PFSK-1 (cell line): ENCODE results near the gene ZNF598.

Experiments
- FOXP2 ChIP-seq: optimal IDR thresholded peaks from 2 replicates; pipeline ENCODE3; 2011; ENCODE audit warnings: borderline replicate concordance, control low read depth, inconsistent platforms; ENCODE audit not compliant: insufficient read depth; ENCODE audit errors: extremely low read length, extremely low read depth
- POLR2AphosphoS5 ChIP-seq: IDR thresholded peaks from 2 replicates; pipeline ENCODE4 v1.6.1; 2012; ENCODE audit warnings: low read depth, mild to moderate bottlenecking, control low read depth, low read length, moderate library complexity
- SIN3A ChIP-seq: IDR thresholded peaks from 2 replicates; pipeline ENCODE4 v1.6.1; 2012; ENCODE audit warnings: mild to moderate bottlenecking, low read length, moderate library complexity, borderline replicate concordance; ENCODE audit not compliant: insufficient read depth
- TAF1 ChIP-seq: IDR thresholded peaks from 2 replicates; pipeline ENCODE4 v1.6.1; 2012; ENCODE audit warnings: low read length, control low read depth, borderline replicate concordance; ENCODE audit not compliant: insufficient read depth
- TF ChIP-seq, protein P1 (sequence below), 2 experiments: IDR thresholded peaks; 2 replicates each; pipeline versions ENCODE4 v1.6.1 to v1.8.0; 2011 to 2012; ENCODE audit warnings: low read depth in 2 of 2, low read length in 2 of 2, control low read depth in 1 of 2, inconsistent platforms in 1 of 2, mild to moderate bottlenecking in 1 of 2, moderate library complexity in 1 of 2; ENCODE audit not compliant: insufficient read depth in 1 of 2

DNA sequence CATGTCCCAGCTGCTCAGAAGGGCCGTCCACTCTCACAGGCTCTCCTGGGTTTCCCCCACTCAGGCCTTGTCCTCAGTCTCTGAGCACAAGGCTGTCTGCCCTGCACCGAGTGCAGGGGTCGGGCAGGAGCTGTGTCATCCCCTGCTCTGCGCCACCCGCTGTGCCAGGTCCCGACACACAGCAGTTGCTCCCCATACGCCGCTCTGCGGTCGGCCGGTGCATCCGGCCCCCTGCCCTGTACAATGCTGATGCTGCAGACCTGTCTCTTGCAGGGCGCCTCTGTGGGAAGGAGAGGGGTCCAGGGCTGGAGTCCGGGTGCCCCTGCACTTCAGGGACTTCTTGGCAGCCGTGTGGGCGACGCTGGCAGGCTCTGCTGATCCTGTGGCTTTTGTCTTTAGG lies 44.3 kb upstream of the ZNF598 start:
- TF ChIP-seq, protein P1, sequence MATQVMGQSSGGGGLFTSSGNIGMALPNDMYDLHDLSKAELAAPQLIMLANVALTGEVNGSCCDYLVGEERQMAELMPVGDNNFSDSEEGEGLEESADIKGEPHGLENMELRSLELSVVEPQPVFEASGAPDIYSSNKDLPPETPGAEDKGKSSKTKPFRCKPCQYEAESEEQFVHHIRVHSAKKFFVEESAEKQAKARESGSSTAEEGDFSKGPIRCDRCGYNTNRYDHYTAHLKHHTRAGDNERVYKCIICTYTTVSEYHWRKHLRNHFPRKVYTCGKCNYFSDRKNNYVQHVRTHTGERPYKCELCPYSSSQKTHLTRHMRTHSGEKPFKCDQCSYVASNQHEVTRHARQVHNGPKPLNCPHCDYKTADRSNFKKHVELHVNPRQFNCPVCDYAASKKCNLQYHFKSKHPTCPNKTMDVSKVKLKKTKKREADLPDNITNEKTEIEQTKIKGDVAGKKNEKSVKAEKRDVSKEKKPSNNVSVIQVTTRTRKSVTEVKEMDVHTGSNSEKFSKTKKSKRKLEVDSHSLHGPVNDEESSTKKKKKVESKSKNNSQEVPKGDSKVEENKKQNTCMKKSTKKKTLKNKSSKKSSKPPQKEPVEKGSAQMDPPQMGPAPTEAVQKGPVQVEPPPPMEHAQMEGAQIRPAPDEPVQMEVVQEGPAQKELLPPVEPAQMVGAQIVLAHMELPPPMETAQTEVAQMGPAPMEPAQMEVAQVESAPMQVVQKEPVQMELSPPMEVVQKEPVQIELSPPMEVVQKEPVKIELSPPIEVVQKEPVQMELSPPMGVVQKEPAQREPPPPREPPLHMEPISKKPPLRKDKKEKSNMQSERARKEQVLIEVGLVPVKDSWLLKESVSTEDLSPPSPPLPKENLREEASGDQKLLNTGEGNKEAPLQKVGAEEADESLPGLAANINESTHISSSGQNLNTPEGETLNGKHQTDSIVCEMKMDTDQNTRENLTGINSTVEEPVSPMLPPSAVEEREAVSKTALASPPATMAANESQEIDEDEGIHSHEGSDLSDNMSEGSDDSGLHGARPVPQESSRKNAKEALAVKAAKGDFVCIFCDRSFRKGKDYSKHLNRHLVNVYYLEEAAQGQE (IDR thresholded peaks at IDR 0.05; ENCODE audit: insufficient read depth in 1 of 2, low read depth in 2 of 2, low read length in 2 of 2): no peak
- no peak for TF ChIP-seq POLR2AphosphoS5
- no peak for TF ChIP-seq TAF1
- no peak for TF ChIP-seq SIN3A
- no peak for TF ChIP-seq FOXP2
